Aortic smooth muscle cell (primary cell): ENCODE measurements around the gene ABCB4. TPM values are rescaled to one million over a fixed set of nuclear protein-coding genes. Genes with fewer than 3 reads are reported as not detected.

Experiments
- total RNA-seq: library from RNA; depleted of rRNA; stranded (reverse); fragments of >200 nt; gene quantifications from 2 replicates; pipeline ENCODE4 v1.2.3, GENCODE V29; 2014

ABCB4 gene
- total RNA-seq, result 1.3 and 3.9 TPM in 2 replicates

GRCh38 chr7:87475359-87476178 lies at the start of gene ABCB4:
Gene ABCB4, minus strand, starts transcription at chr7:87475680. Its CDS starts 215 bp downstream, at chr7:87475465.

Other genes starting within 250 kb of the ABCB4 start
- 14.1 and 18.0 TPM in 2 replicates for gene CROT, start 130.0 kb downstream of the ABCB4 start, total RNA-seq
- gene ABCB1, start 125.2 kb upstream of the ABCB4 start, total RNA-seq, result 1.3 and 3.9 TPM in 2 replicates
- 0.26 and 0.87 TPM in 2 replicates for gene RUNDC3B, start 152.7 kb upstream of the ABCB4 start, total RNA-seq